GM21619 (cell line): ENCODE data around the gene PMM2.
"Not testable (repeated sequence)": the region's sequence is repeated elsewhere in the genome, so short reads cannot be mapped to it uniquely, and the experiment has no call there.

Source experiments
- ATAC-seq: cut with Tn5 transposase; IDR thresholded peaks from one replicate; pipeline ENCODE4 v1.9.1; 2021; ENCODE audit not compliant: unreplicated experiment

The PMM2 gene

GRCh38 chr16:8797364-8798173 is at the start of gene PMM2, which contains the start of gene TMEM186:
PMM2 (plus strand) TSS chr16:8797839; CDS start chr16:8797883, 44 bp downstream.
TMEM186 (minus strand) TSS chr16:8797639; CDS start chr16:8797614, 25 bp downstream.
- peak; percentile 92 for ATAC-seq

- not testable (repeated sequence) for ATAC-seq
Observed at GRCh38 chr16:8748944-8749343, 48.7 kb upstream of the PMM2 start.

GRCh38 chr16:8751481-8752311 is 45.9 kb upstream of the PMM2 start:
- ATAC-seq, result no peak

DNA sequence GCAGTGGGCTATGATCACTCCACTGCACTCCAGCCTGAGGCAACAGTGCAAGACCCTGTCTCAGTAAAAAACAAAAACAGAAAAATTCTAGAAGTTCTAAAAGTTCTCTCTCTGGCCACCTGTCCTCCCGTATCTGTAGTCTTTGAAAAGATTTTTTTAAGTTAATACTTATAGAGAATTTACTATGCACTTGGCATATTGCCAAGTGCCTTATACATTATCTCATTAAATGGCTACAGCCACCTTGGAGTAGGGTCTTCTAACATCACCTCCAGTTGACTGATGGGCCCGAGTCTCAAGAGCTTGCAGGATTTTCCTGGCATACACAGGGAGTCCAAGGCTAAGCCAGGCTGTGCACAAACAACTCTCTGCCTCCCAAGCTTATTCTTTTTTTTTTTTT is 44.9 kb upstream of the PMM2 start:
- no peak for ATAC-seq

GRCh38 chr16:8753416-8754054 is 44.1 kb upstream of the PMM2 start:
- ATAC-seq, result no peak

GRCh38 chr16:8756755-8757154 is 40.9 kb upstream of the PMM2 start:
- no peak for ATAC-seq

- no peak for ATAC-seq
Observed at GRCh38 chr16:8758022-8758421, 39.6 kb upstream of the PMM2 start.

DNA sequence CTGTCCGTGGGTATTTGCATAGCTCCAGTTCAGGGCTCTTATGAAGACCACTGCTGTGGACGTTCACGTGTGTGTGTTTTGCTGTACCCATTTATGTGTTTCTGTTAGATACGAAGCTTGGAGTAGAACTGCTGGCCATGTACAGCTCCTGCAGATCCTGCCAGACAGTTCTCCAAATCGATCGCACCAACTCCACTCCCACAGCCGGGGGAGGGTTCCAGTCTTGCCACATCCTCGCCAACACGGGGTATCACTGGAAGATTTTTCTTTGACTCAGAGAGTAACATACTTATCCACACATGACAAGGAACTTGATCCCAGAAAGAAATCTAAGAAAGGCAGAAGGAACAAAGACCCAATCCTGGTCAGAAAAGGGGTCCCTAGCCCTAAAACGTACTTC is 37.6 kb upstream of the PMM2 start:
- ATAC-seq, result no peak

DNA sequence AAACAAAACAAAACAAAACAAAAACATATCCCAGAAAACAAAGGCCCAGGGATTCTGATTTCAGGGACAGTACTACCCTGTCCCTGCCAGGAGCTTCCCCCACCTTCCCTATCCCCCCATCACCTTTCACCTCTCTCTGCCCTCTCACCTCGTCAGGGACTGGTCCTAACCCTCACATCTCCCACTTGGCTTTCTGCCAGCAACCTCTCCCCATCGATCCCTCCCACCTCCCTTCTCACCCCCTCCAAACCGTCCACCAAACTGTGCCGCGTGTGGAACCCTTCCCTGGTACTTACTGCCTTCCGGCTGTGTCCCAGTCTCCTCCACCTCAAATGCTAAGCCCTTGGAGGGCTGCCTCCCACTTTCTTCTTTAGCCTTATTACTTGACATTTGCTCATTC is 36.6 kb upstream of the PMM2 start:
- ATAC-seq, result no peak

DNA sequence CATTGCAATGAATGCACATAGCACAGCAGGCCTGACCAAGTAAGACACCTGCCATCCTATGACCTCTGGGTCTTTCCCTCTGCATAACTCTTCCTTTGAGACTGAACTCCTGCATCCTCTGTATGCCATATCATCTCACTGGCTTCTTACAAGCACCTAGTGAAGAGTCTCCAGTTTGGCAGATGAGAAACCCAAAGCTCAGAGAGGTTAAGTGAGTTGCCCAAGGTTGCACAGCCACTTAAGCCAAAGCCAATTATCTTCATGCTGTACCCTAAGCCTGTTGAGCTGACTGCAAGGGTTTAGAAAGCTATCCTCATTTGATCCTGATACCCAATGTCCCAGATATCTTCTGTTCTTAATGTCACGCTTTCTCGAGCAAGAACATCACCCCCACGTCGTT is 35.4 kb upstream of the PMM2 start:
- ATAC-seq, result no peak

DNA sequence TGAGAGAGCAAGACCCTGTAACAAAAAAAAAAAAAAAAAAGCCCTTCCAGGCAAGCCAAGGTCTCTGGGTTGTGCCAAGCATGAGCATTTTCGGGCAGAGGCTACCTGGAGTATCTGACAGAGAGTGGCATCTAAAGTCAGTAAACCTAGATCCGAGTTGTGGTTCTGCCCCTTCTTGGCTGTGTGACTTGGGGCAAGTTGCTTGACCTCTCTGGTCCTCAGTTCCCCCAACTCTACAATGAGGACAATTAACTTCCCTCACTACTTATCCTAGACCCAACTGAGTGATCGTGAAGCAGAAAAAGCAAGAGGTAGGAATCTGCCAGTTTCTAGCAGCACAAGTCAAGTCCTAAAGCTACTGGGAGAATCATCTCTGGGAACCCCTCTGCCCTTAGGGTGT is 34.6 kb upstream of the PMM2 start:
- no peak for ATAC-seq

- ATAC-seq, result no peak
Observed at GRCh38 chr16:8763899-8764298, 33.7 kb upstream of the PMM2 start.

DNA sequence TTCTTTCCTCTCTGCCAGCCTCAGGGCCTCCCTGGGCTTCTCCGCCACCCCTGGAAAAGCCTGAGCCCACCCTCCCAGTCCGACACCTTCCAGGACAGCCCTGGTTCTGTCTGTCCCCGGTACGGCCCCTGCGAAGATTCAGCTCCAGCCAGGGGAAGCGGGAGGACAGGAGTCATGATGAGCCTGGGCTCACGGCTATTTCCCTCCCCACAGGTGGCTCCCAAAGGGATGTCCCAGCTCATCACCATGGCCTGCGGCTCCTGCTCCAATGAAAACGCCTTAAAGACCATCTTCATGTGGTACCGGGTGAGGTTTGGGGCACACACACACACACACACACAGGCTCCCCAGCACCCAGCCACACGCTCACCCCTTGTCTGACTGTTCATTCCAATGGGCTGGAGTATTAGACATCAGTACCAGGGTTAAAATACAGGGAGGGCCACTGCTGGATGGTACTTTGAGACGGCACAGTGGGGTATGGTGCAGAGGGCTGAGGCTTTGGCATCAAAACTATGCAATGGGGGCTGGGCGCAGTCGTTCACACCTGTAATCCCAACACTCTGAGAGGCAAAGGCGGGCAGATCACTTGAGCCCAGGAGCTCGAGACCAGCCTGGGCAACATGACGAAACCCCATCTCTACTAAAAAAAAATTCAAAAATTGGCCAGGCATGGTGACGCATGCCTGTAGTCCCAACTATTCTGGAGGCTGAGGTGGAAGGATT is 33.0 kb upstream of the PMM2 start:
- no peak for ATAC-seq

DNA sequence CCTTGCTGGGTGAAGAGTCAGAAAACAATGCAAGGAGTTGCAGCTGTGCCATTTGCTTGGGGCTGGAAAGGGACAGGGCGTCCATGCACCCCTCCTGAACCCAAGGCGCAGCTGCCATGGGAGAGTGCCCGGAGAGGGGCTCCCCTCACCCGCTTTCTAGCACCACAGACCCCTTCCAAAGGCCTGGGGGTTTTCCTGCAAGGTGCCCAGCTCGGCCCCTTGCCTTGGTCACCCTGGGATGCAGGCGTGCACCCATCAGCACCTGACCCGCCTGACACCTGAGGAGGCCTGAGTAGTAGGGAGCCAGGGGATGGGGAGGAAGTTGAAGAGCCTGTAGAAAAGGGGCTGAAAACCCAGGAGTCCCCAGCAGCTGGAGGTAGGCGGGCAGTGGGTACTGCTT is 30.5 kb upstream of the PMM2 start:
- ATAC-seq, result no peak

- no peak for ATAC-seq
Observed at GRCh38 chr16:8768283-8768682, 29.4 kb upstream of the PMM2 start.

DNA sequence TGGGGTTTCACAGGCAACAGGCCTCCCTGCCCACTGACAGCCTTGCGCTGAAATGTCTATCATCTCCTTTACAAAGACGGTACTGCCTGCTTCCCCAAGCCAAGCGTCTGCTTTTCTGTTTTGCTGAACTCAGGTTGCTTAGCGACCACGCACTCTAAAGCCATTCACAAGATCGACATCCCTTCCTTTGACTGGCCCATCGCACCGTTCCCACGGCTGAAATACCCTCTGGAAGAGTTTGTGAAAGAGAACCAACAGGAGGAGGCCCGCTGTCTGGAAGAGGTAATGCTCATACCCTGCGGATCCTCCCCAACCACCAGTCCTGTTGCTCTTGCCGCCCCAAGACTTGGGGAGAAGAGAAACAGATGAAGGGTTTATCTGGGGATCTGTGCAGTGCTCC is 28.9 kb upstream of the PMM2 start:
- no peak for ATAC-seq

- no peak for ATAC-seq
Observed at GRCh38 chr16:8773537-8773936, 24.1 kb upstream of the PMM2 start.

- ATAC-seq, result no peak
Observed at GRCh38 chr16:8774208-8774607, 23.4 kb upstream of the PMM2 start.

- ATAC-seq, result no peak
Observed at GRCh38 chr16:8775359-8775758, 22.3 kb upstream of the PMM2 start.

- no peak for ATAC-seq
Observed at GRCh38 chr16:8776129-8776584, 21.5 kb upstream of the PMM2 start.

- ATAC-seq, result no peak
Observed at GRCh38 chr16:8777217-8777616, 20.4 kb upstream of the PMM2 start.
